Upper lobe of left lung (tissue), 4 donors: ENCODE data around the gene RFX2.

ENCODE experiments used
- CTCF ChIP-seq, 6 experiments: fragments of 450-650 bp in 4 of 6; fragments of 200-600 bp in 2 of 6; sonication (generic) in 2 of 6; IDR thresholded peaks; one replicate each; pipeline ENCODE4 v1.5.1; 2016 to 2019; ENCODE audit warnings: antibody characterized with exemption in 6 of 6
- EP300 ChIP-seq, 4 donors: sonication (generic); formaldehyde crosslinking; IDR thresholded peaks; one replicate each; pipeline ENCODE4 v1.5.1; 2017; ENCODE audit warnings: antibody characterized with exemption in 4 of 4, control low read depth in 2 of 4

- no peak for TF ChIP-seq CTCF (IDR thresholded peaks at IDR 0.05)
- no peak for TF ChIP-seq EP300 (IDR thresholded peaks at IDR 0.05)
Observed at GRCh38 chr19:6156033-6156432, 45.7 kb upstream of the RFX2 start.
